ENCODE results near the gene TNFRSF9.

GRCh38 chr1:7865978-7866377 lies 74.7 kb downstream of the TNFRSF9 start:
- TF ChIP-seq ESRRA (IDR thresholded peaks at IDR 0.05; ENCODE audit: borderline replicate concordance, low read length) (no peak), CTCF (IDR thresholded peaks at IDR 0.05) (no peak), RFX5 (IDR thresholded peaks at IDR 0.05) (no peak), REST (IDR thresholded peaks at IDR 0.05) (no peak), POLR2A (IDR thresholded peaks at IDR 0.05; ENCODE audit: low read length) (no peak), MYC (IDR thresholded peaks at IDR 0.05; ENCODE audit: borderline replicate concordance, low read length) (no peak), EP300 (IDR thresholded peaks at IDR 0.05) (no peak), NR3C1 (IDR thresholded peaks at IDR 0.05) (no peak), RAD21 (conservative IDR thresholded peaks at IDR 0.05 in 1 of 2, IDR thresholded peaks at IDR 0.05 in 1 of 2) (no peak), USF2 (IDR thresholded peaks at IDR 0.05) (no peak)
- TF ChIP-seq, protein P1, sequence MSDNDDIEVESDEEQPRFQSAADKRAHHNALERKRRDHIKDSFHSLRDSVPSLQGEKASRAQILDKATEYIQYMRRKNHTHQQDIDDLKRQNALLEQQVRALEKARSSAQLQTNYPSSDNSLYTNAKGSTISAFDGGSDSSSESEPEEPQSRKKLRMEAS (IDR thresholded peaks at IDR 0.05) = no peak
- TF ChIP-seq, protein P2, sequence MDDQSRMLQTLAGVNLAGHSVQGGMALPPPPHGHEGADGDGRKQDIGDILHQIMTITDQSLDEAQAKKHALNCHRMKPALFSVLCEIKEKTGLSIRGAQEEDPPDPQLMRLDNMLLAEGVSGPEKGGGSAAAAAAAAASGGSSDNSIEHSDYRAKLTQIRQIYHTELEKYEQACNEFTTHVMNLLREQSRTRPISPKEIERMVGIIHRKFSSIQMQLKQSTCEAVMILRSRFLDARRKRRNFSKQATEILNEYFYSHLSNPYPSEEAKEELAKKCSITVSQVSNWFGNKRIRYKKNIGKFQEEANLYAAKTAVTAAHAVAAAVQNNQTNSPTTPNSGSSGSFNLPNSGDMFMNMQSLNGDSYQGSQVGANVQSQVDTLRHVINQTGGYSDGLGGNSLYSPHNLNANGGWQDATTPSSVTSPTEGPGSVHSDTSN (IDR thresholded peaks at IDR 0.05) = no peak

Measured in A549 (cell line).